ENCODE data around the gene NUP214.
"Not testable (repeated sequence)": the region's sequence is repeated elsewhere in the genome, so short reads cannot be mapped to it uniquely, and the experiment has no call there.

The NUP214 gene

GRCh38 chr9:131193051-131193450 lies 67.7 kb downstream of the NUP214 start:
- CTCF ChIA-PET, result interaction anchor here (1.6 kb wide), 1 partner anchor 143 kb away, joined by 3 read pairs; no protein-coding TSS in a partner anchor
- peaks cover 41% of the 10 kb centered on the region for H3K36me3 Mint-ChIP-seq

DNA sequence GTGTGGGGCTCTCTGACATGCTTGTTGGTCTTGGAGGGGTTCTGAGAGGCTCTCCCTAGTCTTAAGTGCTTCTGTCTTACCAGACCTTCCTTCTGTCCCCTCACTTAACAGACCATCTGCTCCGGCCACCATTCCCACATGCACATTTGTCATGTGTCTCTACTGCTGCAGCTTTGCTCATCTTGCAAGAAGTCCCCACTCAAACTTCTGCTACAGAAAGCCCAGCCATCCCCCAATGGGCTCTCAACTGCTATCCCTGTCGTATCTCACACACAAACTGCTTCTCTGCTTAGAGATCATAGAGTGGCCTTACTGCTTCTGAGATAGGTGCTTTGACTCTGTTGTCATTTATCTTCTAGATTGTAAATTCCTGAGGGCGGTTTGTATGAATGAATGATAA lies 69.4 kb downstream of the NUP214 start:
- peaks cover 45% of the 10 kb centered on the region for H3K36me3 Mint-ChIP-seq

More at GRCh38 chr9:131193051-131193450, 67.7 kb downstream of the NUP214 start:
- Mint-ChIP-seq H3K4me3 (no peak overlapping the region), H3K9me3 (no peaks in the 10 kb centered on the region), H3K4me1 (no peaks in the 10 kb centered on the region), H3K27ac (no peak overlapping the region), H3K27me3 (no peaks in the 10 kb centered on the region)
- no peak for DNase-seq

GRCh38 chr9:131197160-131197911 lies 72.0 kb downstream of the NUP214 start:
- CTCF ChIA-PET, result no interaction called here
- no peaks in the 10 kb centered on the region for H3K9me3 Mint-ChIP-seq
- H3K27me3 Mint-ChIP-seq, result no peaks in the 10 kb centered on the region
- H3K27ac Mint-ChIP-seq, result no peak overlapping the region
- no peak for DNase-seq
- H3K36me3 Mint-ChIP-seq, result peaks cover 58% of the 10 kb centered on the region
- H3K4me3 Mint-ChIP-seq, result no peak overlapping the region
- H3K4me1 Mint-ChIP-seq, result no peaks in the 10 kb centered on the region

More for the DNA sequence above, 69.4 kb downstream of the NUP214 start:
- no peak for DNase-seq
- Mint-ChIP-seq H3K27me3 (no peaks in the 10 kb centered on the region), H3K4me3 (no peak overlapping the region), H3K27ac (no peak overlapping the region), H3K9me3 (no peaks in the 10 kb centered on the region), H3K4me1 (no peaks in the 10 kb centered on the region)
- CTCF ChIA-PET, result no interaction called here

- Mint-ChIP-seq H3K36me3 (peaks cover 54% of the 10 kb centered on the region), H3K9me3 (no peaks in the 10 kb centered on the region), H3K4me3 (no peak overlapping the region), H3K27ac (no peak overlapping the region), H3K4me1 (no peaks in the 10 kb centered on the region), H3K27me3 (no peaks in the 10 kb centered on the region)
- DNase-seq, result no peak
- CTCF ChIA-PET, result interaction anchor here (1.0 kb wide), 1 partner anchor 151 kb away, joined by 3 read pairs; no protein-coding TSS in a partner anchor
Measured at GRCh38 chr9:131198041-131198715, 72.8 kb downstream of the NUP214 start.

DNA sequence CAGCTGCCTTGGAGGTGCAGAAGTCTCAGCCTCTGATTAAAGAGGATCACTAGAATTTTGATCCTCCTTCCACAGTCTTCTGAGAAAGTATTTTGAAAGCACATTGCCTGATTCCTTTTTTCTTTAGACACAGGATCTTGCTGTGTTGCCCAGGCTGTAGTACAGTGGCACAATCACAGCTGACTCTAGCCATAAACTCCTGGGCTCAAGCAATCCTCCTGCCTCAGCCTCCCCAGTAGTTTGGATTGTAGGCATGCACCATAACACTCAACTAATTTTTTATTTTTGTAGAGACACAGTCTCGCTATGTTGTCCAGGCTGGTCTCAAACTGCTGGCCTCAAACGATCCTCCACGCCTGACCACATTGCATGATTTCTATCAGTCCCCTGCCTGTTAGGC lies 76.5 kb downstream of the NUP214 start:
- DNase-seq, result no peak
- Mint-ChIP-seq H3K4me1 (no peaks in the 10 kb centered on the region), H3K36me3 (peaks cover 57% of the 10 kb centered on the region), H3K27ac (no peak overlapping the region), H3K9me3 (no peaks in the 10 kb centered on the region), H3K27me3 (no peaks in the 10 kb centered on the region), H3K4me3 (no peak overlapping the region)
- CTCF ChIA-PET, result no interaction called here

GRCh38 chr9:131203431-131204218 lies 78.2 kb downstream of the NUP214 start:
- Mint-ChIP-seq H3K9me3 (no peaks in the 10 kb centered on the region), H3K36me3 (peaks cover 59% of the 10 kb centered on the region), H3K27ac (no peak overlapping the region), H3K4me3 (no peak overlapping the region), H3K27me3 (no peaks in the 10 kb centered on the region), H3K4me1 (no peaks in the 10 kb centered on the region)
- CTCF ChIA-PET, result interaction anchor here (0.5 to 0.6 kb wide), 2 partner anchors 58 to 80 kb away, joined by 3 read pairs; no protein-coding TSS in a partner anchor
- DNase-seq, result peak; percentile 25

GRCh38 chr9:131204285-131204684 lies 78.9 kb downstream of the NUP214 start:
- no peak for DNase-seq
- no peaks in the 10 kb centered on the region for H3K27me3 Mint-ChIP-seq
- CTCF ChIA-PET, result interaction anchor here (0.5 to 0.6 kb wide), 2 partner anchors 57 to 80 kb away, joined by 3 read pairs; no protein-coding TSS in a partner anchor
- H3K27ac Mint-ChIP-seq, result no peak overlapping the region
- no peak overlapping the region for H3K4me3 Mint-ChIP-seq
- H3K4me1 Mint-ChIP-seq, result no peaks in the 10 kb centered on the region
- H3K9me3 Mint-ChIP-seq, result no peaks in the 10 kb centered on the region
- H3K36me3 Mint-ChIP-seq, result peaks cover 56% of the 10 kb centered on the region

DNA sequence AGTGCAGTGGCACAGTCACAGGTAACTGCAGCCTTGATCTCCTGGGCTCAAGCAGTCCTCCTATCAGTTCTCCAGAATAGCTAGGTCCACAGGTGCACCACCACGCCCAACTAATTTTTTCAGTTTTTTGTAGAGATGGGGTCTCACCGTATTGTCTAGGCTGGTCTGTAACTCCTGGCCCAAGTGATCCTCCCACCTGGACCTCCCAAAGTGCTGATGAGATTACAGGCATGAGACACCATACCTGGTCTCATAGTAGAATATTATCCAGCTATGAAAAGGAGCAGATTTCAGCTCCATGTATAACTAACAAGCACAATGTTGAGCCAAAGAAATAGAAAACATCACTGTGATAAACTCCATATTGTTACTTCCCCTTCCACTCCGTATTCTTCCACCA lies 81.1 kb downstream of the NUP214 start:
- H3K27ac Mint-ChIP-seq, result no peak overlapping the region
- H3K9me3 Mint-ChIP-seq, result peaks cover 7% of the 10 kb centered on the region

DNA sequence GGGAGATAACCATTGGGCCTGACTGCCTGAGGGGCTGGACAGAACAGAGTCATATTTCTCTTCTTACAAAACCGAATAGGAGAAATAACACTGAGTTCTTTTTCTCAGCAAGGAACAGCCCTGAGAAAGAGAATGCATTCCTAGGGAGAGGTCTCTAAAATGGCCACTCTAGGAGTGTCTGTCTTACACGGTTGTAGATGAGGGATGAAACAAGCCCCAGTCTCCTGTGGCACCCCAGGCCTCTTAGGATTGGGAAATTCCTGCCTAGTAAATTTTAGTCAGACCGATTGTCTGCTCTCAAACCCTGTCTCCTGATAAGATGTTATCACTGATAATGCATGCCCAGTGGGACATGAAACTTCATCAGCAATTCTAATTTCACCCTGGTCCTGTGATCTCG lies 86.5 kb downstream of the NUP214 start:
- CTCF ChIA-PET, result interaction anchor here (0.6 kb wide), 1 partner anchor 124 kb away, joined by 3 read pairs; no protein-coding TSS in a partner anchor
- peaks cover 60% of the 10 kb centered on the region for H3K36me3 Mint-ChIP-seq
- H3K27me3 Mint-ChIP-seq, result not testable (repeated sequence)

More for the DNA sequence above, 81.1 kb downstream of the NUP214 start:
- CTCF ChIA-PET, result interaction anchor here (1.6 kb wide), 1 partner anchor 24 kb away, joined by 3 read pairs; no protein-coding TSS in a partner anchor
- no peaks in the 10 kb centered on the region for H3K4me1 Mint-ChIP-seq
- no peaks in the 10 kb centered on the region for H3K27me3 Mint-ChIP-seq
- no peak for DNase-seq
- H3K36me3 Mint-ChIP-seq, result peaks cover 61% of the 10 kb centered on the region
- H3K4me3 Mint-ChIP-seq, result no peak overlapping the region

GRCh38 chr9:131214286-131214856 lies 89.0 kb downstream of the NUP214 start:
- Mint-ChIP-seq H3K4me3 (no peak overlapping the region), H3K27ac (no peak overlapping the region), H3K36me3 (peaks cover 67% of the 10 kb centered on the region), H3K4me1 (no peaks in the 10 kb centered on the region), H3K9me3 (peaks cover 17% of the 10 kb centered on the region), H3K27me3 (no peaks in the 10 kb centered on the region)
- no peak for DNase-seq
- CTCF ChIA-PET, result interaction anchor here (0.9 to 1.7 kb wide), 2 partner anchors 42 to 122 kb away, joined by 3 to 6 read pairs; no protein-coding TSS in a partner anchor

More for the DNA sequence above, 86.5 kb downstream of the NUP214 start:
- peaks cover 17% of the 10 kb centered on the region for H3K9me3 Mint-ChIP-seq
- H3K27ac Mint-ChIP-seq, H3K4me3 Mint-ChIP-seq, DNase-seq, H3K4me1 Mint-ChIP-seq: not testable (repeated sequence)

DNA sequence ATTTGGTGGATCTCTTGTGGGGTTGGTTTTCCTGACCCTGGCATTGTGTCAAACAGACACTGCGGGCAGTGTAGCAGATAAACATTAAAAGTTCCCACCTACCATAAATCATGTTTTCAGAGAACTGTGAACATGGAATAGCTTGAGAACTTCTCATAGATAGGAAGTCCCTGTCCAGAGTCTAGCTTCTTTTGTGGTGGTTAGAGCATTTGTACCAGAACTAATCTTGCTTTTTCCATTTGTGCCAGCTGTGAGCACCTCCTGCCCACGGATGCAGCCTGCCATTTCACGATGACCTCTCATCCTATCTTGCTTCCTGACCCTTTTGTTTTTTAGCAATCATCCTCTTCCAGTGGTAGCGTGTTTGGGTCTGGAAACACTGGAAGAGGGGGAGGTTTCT lies 89.5 kb downstream of the NUP214 start:
- peaks cover 17% of the 10 kb centered on the region for H3K9me3 Mint-ChIP-seq
- no peak overlapping the region for H3K4me3 Mint-ChIP-seq
- peaks cover 63% of the 10 kb centered on the region for H3K36me3 Mint-ChIP-seq
- DNase-seq, result no peak
- H3K27me3 Mint-ChIP-seq, result no peaks in the 10 kb centered on the region
- H3K27ac Mint-ChIP-seq, result no peak overlapping the region
- no peaks in the 10 kb centered on the region for H3K4me1 Mint-ChIP-seq
- CTCF ChIA-PET, result interaction anchor here (0.9 kb wide), 1 partner anchor 42 kb away, joined by 3 read pairs; no protein-coding TSS in a partner anchor

DNA sequence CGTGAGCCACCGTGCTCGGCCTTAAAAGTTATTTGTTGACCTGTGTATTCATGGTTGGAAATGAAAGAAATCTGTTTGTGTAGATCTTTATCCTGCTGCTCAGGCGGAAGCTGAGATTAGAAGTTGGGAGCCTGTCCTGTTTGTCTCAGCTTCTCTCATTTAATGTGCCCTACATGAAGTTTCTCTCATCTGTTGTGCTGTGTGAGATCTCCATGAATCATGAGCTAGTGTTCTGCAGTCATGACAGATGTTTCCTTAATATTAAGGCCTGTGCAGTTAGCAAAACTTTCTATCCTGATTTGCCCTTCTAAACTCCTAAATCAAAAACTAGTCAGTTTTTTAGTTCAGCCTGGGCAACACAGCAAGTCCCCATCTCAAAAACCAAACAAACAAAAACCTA lies 91.4 kb downstream of the NUP214 start:
- H3K36me3 Mint-ChIP-seq, result peaks cover 52% of the 10 kb centered on the region
- no peaks in the 10 kb centered on the region for H3K27me3 Mint-ChIP-seq
- DNase-seq, result no peak
- no peak overlapping the region for H3K27ac Mint-ChIP-seq
- no peak overlapping the region for H3K4me3 Mint-ChIP-seq
- no peaks in the 10 kb centered on the region for H3K4me1 Mint-ChIP-seq
- peaks cover 8% of the 10 kb centered on the region for H3K9me3 Mint-ChIP-seq
- CTCF ChIA-PET, result no interaction called here

- peaks cover 3% of the 10 kb centered on the region for H3K9me3 Mint-ChIP-seq
- DNase-seq, result no peak
- H3K27me3 Mint-ChIP-seq, result no peaks in the 10 kb centered on the region
- CTCF ChIA-PET, result no interaction called here
- no peak overlapping the region for H3K27ac Mint-ChIP-seq
- peaks cover 50% of the 10 kb centered on the region for H3K36me3 Mint-ChIP-seq
- H3K4me3 Mint-ChIP-seq, result no peak overlapping the region
- no peaks in the 10 kb centered on the region for H3K4me1 Mint-ChIP-seq
Measured at GRCh38 chr9:131217331-131218031, 92.1 kb downstream of the NUP214 start.
